Gastroesophageal sphincter (tissue), 4 donors: Measurements from ENCODE around the gene MICAL3. TPM values are rescaled to one million over a fixed set of nuclear protein-coding genes. Genes with fewer than 3 reads are reported as not detected.
A peak's percentile ranks its signal among the peaks of the same experiment; 100 is the strongest.

Experiments
- ATAC-seq: fragments of 150-250 bp; one replicate; pipeline ENCODE4 v1.9.1; 2016; ENCODE audit warnings: mild to moderate bottlenecking, moderate library complexity
- H3K27ac ChIP-seq, 4 donors: fragments of 200-600 bp; sonication (generic) in 3 of 4; 1 replicate in 3 of 4; 2 replicates in 1 of 4; pipeline ENCODE4 v1.5.1; 2016 to 2019
- H3K27me3 ChIP-seq: fragments of 200-600 bp; sonication (generic); one replicate; pipeline ENCODE4 v1.5.1; 2019
- H3K36me3 ChIP-seq, 2 donors: fragments of 200-600 bp; sonication (generic); one replicate each; pipeline ENCODE4 v1.5.1; 2019; ENCODE audit warnings: control low read depth in 1 of 2
- H3K4me1 ChIP-seq, 3 donors: fragments of 200-600 bp; sonication (generic); 1 replicate in 2 of 3; 2 replicates in 1 of 3; pipeline ENCODE4 v1.5.1; 2016 to 2019; ENCODE audit warnings: control low read depth in 2 of 3
- H3K4me3 ChIP-seq, 2 donors: fragments of 200-600 bp; sonication (generic); one replicate each; pipeline ENCODE4 v1.5.1; 2019; ENCODE audit warnings: mild to moderate bottlenecking in 1 of 2, moderate library complexity in 1 of 2
- H3K9me3 ChIP-seq, 3 donors: fragments of 200-600 bp; sonication (generic); one replicate each; pipeline ENCODE4 v1.5.1; 2017 to 2019; ENCODE audit warnings: control low read depth in 2 of 3
- EP300 ChIP-seq: sonication (generic); formaldehyde crosslinking; IDR thresholded peaks from one replicate; pipeline ENCODE4 v1.6.1; 2017; ENCODE audit warnings: antibody characterized with exemption, mild to moderate bottlenecking
- POLR2A ChIP-seq, 2 donors: fragments of 450-650 bp; IDR thresholded peaks; one replicate each; pipeline ENCODE4 v1.6.1; 2017; ENCODE audit warnings: antibody characterized with exemption in 2 of 2, mild to moderate bottlenecking in 2 of 2, moderate library complexity in 1 of 2
- POLR2AphosphoS5 ChIP-seq: sonication (generic); formaldehyde crosslinking; IDR thresholded peaks from one replicate; pipeline ENCODE4 v1.6.1; 2017; ENCODE audit warnings: antibody characterized with exemption
- WGBS, 2 donors: methylation state at CpG; one replicate each; pipeline ENCODE4 v1.1.5; 2018; ENCODE audit warnings: low coverage in 1 of 2; 5-methylcytosine and 5-hydroxymethylcytosine counted together
- total RNA-seq, 4 donors: library from RNA; depleted of rRNA; stranded (reverse); fragments of >200 nt; gene quantifications; one replicate each; pipeline ENCODE4 v1.1.0, GENCODE V29; 2016
- TF ChIP-seq, protein P1 (sequence below), 4 experiments: fragments of 200-600 bp in 2 of 4; fragments of 450-650 bp in 2 of 4; sonication (generic) in 1 of 4; IDR thresholded peaks; one replicate each; pipeline ENCODE4 v1.5.1; 2017 to 2019; ENCODE audit warnings: antibody characterized with exemption in 4 of 4, mild to moderate bottlenecking in 2 of 4, moderate library complexity in 2 of 4

MICAL3 gene
- total RNA-seq, 4 donors from 2014 or later: 37.3 to 120 (median 51.5) TPM

- 75 to 83% methylated on average over 7 to 12 of the region's 12 CpGs for WGBS, 2 donors
- ATAC-seq: no peak
- H3K36me3 ChIP-seq: no peaks in the 10 kb centered on the region
- TF ChIP-seq EP300 (no peak), POLR2A (IDR thresholded peaks at IDR 0.05) (no peak), POLR2AphosphoS5 (no peak)
- TF ChIP-seq, protein P1, sequence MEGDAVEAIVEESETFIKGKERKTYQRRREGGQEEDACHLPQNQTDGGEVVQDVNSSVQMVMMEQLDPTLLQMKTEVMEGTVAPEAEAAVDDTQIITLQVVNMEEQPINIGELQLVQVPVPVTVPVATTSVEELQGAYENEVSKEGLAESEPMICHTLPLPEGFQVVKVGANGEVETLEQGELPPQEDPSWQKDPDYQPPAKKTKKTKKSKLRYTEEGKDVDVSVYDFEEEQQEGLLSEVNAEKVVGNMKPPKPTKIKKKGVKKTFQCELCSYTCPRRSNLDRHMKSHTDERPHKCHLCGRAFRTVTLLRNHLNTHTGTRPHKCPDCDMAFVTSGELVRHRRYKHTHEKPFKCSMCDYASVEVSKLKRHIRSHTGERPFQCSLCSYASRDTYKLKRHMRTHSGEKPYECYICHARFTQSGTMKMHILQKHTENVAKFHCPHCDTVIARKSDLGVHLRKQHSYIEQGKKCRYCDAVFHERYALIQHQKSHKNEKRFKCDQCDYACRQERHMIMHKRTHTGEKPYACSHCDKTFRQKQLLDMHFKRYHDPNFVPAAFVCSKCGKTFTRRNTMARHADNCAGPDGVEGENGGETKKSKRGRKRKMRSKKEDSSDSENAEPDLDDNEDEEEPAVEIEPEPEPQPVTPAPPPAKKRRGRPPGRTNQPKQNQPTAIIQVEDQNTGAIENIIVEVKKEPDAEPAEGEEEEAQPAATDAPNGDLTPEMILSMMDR (IDR thresholded peaks at IDR 0.05): no peak
- H3K9me3 ChIP-seq: no peaks in the 10 kb centered on the region
- H3K27me3 ChIP-seq: no peaks in the 10 kb centered on the region
- H3K27ac ChIP-seq: no peak overlapping the region
- peaks cover 0 to 68% (median 23%) of the 10 kb centered on the region in 3 donors for H3K4me1 ChIP-seq
- H3K4me3 ChIP-seq: no peak overlapping the region
Observed at GRCh38 chr22:17965538-17966402, 58.6 kb downstream of the MICAL3 start.

DNA sequence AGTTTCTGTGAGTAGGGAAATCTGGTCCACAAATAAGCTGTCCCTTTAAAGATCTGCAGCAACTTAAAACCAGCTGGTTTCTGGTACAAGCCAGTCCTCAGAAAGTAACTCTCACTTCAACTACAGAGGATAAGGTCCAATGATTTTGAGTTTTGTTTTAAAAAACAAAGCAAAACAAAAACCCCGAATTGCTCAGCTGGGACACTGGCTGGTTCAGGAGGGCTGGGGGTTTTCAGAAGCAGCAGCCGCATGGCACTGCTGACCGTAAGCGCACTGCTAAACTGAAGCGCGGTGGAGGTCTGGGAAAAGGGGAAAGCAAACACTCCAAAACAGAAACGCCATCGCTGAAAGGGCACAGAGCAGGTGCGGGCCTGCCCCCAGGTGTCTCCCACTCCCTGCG is 59.7 kb downstream of the MICAL3 start:
- peaks cover 0 to 61% (median 18%) of the 10 kb centered on the region in 3 donors for H3K4me1 ChIP-seq

DNA sequence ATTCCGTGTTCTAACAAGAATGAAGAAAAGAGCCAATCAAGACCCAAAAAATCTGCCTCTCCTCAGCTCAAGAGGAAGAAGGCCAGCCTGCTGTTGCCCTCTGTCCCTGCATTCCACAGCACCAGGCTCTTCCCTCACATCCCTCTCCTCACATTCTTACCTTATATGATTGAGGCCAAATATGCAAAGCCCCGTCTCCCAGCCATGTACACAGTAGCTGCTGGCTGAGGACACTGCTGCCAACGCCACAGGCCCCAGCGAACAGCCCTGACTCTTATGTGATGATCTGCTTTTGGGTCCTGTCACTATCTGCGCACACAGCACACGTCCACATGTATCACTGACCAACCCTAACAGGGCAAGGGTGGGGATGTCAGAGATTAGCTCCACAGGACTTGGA is 60.2 kb downstream of the MICAL3 start:
- peak; percentile 25 for ATAC-seq
- Histone ChIP-seq H3K4me3 (no peak overlapping the region), H3K4me1 (peaks cover 0 to 56% (median 13%) of the 10 kb centered on the region in 3 donors), H3K27ac (peak overlapping the region in 3 of 4 donors; percentile 54 to 66 (median 56)), H3K36me3 (no peaks in the 10 kb centered on the region), H3K27me3 (no peaks in the 10 kb centered on the region), H3K9me3 (no peaks in the 10 kb centered on the region)
- 44 to 55% methylated on average over 4 to 5 of the region's 6 CpGs for WGBS, 2 donors
- TF ChIP-seq EP300: no peak
- TF ChIP-seq, protein P1 (IDR thresholded peaks at IDR 0.05): no peak
- no peak for TF ChIP-seq POLR2A (IDR thresholded peaks at IDR 0.05)
- TF ChIP-seq POLR2AphosphoS5: no peak

More for the DNA sequence above, 59.7 kb downstream of the MICAL3 start:
- Histone ChIP-seq H3K27me3 (no peaks in the 10 kb centered on the region), H3K27ac (peak overlapping the region in 3 of 4 donors; percentile 54 to 66 (median 56)), H3K9me3 (no peaks in the 10 kb centered on the region), H3K4me3 (no peak overlapping the region), H3K36me3 (no peaks in the 10 kb centered on the region)
- TF ChIP-seq POLR2AphosphoS5 (no peak), POLR2A (IDR thresholded peaks at IDR 0.05) (no peak), EP300 (no peak)
- TF ChIP-seq, protein P1 (IDR thresholded peaks at IDR 0.05): no peak
- no peak for ATAC-seq
- WGBS, 2 donors: 38 to 70% methylated on average over 2 to 9 of the region's 10 CpGs

DNA sequence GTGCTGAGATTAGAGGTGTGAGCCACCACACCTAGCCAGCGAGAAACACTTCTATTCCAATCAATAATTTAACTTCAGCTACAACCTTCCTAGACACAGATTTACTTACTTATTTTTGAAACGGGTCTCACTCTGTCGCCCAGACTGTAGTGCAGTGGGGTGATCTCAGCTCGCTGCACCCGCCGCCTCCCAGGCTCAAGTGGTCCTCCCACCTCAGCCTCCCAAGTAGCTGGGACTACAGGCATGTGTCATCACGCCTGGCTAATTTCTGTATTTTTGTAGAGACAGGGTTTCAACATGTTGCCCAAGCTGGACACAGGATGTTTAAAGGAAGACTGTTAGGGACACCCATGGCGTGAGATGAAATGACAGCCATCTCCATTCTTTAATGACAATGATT is 61.3 kb downstream of the MICAL3 start:
- Histone ChIP-seq H3K9me3 (no peaks in the 10 kb centered on the region), H3K27me3 (no peaks in the 10 kb centered on the region), H3K4me1 (peaks cover 0 to 60% (median 12%) of the 10 kb centered on the region in 3 donors), H3K36me3 (no peaks in the 10 kb centered on the region), H3K4me3 (no peak overlapping the region), H3K27ac (peak overlapping the region in 1 of 4 donors; percentile 54)
- TF ChIP-seq POLR2AphosphoS5 (no peak), POLR2A (IDR thresholded peaks at IDR 0.05) (no peak), EP300 (no peak)
- TF ChIP-seq, protein P1 (IDR thresholded peaks at IDR 0.05): no peak
- ATAC-seq: no peak
- WGBS, 2 donors: 82 to 93% methylated on average over 7 of the region's 8 CpGs

- Histone ChIP-seq H3K4me3 (no peak overlapping the region), H3K27me3 (no peaks in the 10 kb centered on the region), H3K27ac (peak overlapping the region in 1 of 4 donors; percentile 7), H3K4me1 (peaks cover 0 to 63% (median 12%) of the 10 kb centered on the region in 3 donors), H3K36me3 (no peaks in the 10 kb centered on the region), H3K9me3 (no peaks in the 10 kb centered on the region)
- TF ChIP-seq POLR2A (IDR thresholded peaks at IDR 0.05): no peak
- TF ChIP-seq, protein P1 (IDR thresholded peaks at IDR 0.05): no peak
- TF ChIP-seq POLR2AphosphoS5: no peak
- no peak for TF ChIP-seq EP300
- 90 to 95% methylated on average over 12 to 13 of the region's 13 CpGs for WGBS, 2 donors
- ATAC-seq: no peak
Observed at GRCh38 chr22:17962168-17962567, 62.2 kb downstream of the MICAL3 start.
